WTC11 (cell line): ENCODE measurements around the gene GNAL.

Experiments
- AR ChIP-seq: fragments of 250-450 bp; sonication (Bioruptor Pico); IDR thresholded peaks from 2 replicates; pipeline ENCODE4 v1.9.0; 2021; ENCODE audit warnings: mild to moderate bottlenecking
- CREB1 ChIP-seq: sonication (generic); formaldehyde crosslinking; IDR thresholded peaks from 2 replicates; pipeline ENCODE4 v1.8.0; 2023; ENCODE audit warnings: mild to moderate bottlenecking, missing genetic modification reagents
- CTCF ChIP-seq: fragments of 200-600 bp; IDR thresholded peaks from 2 replicates; pipeline ENCODE4 v1.8.0; 2022; ENCODE audit warnings: antibody characterized with exemption
- FOXP1 ChIP-seq: sonication (generic); formaldehyde crosslinking; IDR thresholded peaks from 2 replicates; pipeline ENCODE4 v1.8.0; 2022; ENCODE audit warnings: missing genetic modification reagents, mild to moderate bottlenecking, moderate library complexity, borderline replicate concordance
- IRF2 ChIP-seq: sonication (generic); formaldehyde crosslinking; IDR thresholded peaks from 2 replicates; pipeline ENCODE4 v1.8.0; 2022; ENCODE audit warnings: low read depth, missing genetic modification reagents, borderline replicate concordance
- KAT7 ChIP-seq: sonication (generic); formaldehyde crosslinking; IDR thresholded peaks from 2 replicates; pipeline ENCODE4 v1.8.1; 2023; ENCODE audit warnings: missing genetic modification reagents, mild to moderate bottlenecking, borderline replicate concordance
- MLX ChIP-seq: sonication (generic); formaldehyde crosslinking; IDR thresholded peaks from 2 replicates; pipeline ENCODE4 v1.8.1; 2023; ENCODE audit warnings: mild to moderate bottlenecking, missing genetic modification reagents, moderate library complexity
- USF2 ChIP-seq: sonication (generic); formaldehyde crosslinking; IDR thresholded peaks from 2 replicates; pipeline ENCODE4 v1.8.1; 2023; ENCODE audit warnings: mild to moderate bottlenecking, missing genetic modification reagents, moderate library complexity
- ZNF512 ChIP-seq: sonication (generic); formaldehyde crosslinking; IDR thresholded peaks from 2 replicates; pipeline ENCODE4 v1.8.1; 2022; ENCODE audit warnings: missing genetic modification reagents, borderline replicate concordance

GRCh38 chr18:11811009-11811408, 121.9 kb downstream of the GNAL start:
- TF ChIP-seq MLX (CRISPR knock-in tag) (no peak), CTCF (no peak), USF2 (CRISPR knock-in tag) (no peak), IRF2 (CRISPR knock-in tag) (no peak), KAT7 (CRISPR knock-in tag) (no peak), FOXP1 (CRISPR knock-in tag) (no peak), AR (CRISPR knock-in tag) (no peak), CREB1 (CRISPR knock-in tag) (no peak), ZNF512 (CRISPR knock-in tag) (no peak)
